Activated naive CD4-positive, alpha-beta T cell treated with anti-CD3 and anti-CD28 coated beads, Interleukin-2, amount 50 U/mL, for 72 hours (primary cell): ENCODE results near the gene RLN3. TPM values are rescaled to one million over a fixed set of nuclear protein-coding genes. Genes with fewer than 3 reads are reported as not detected.
"Not testable (repeated sequence)": the region's sequence is repeated elsewhere in the genome, so short reads cannot be mapped to it uniquely, and the experiment has no call there.

Experiments
- ATAC-seq, 2 donors: fragments of 150-1000 bp; cut with Tn5 transposase; 2 replicates each; pipeline ENCODE4 v1.10.0; 2021; ENCODE audit warnings: mild to moderate bottlenecking in 2 of 2, moderate library complexity in 2 of 2
- DNase-seq, 2 donors: peaks; one replicate each; pipeline ENCODE4 v3.0.0; 2021 to 2022; ENCODE audit warnings: low spot score in 2 of 2
- H3K27ac Mint-ChIP-seq, 2 donors: one replicate each; pipeline ENCODE4 v1.8.0; 2022; ENCODE audit warnings: mild to moderate bottlenecking in 2 of 2, mixed read lengths in 2 of 2
- H3K36me3 Mint-ChIP-seq, 2 donors: one replicate each; pipeline ENCODE4 v1.8.0; 2022; ENCODE audit warnings: mixed read lengths in 2 of 2
- H3K9me3 Mint-ChIP-seq, 2 donors: one replicate each; pipeline ENCODE4 v1.8.0; 2022; ENCODE audit warnings: mixed read lengths in 2 of 2
- total RNA-seq, 2 donors: library from RNA; stranded (reverse); gene quantifications; one replicate each; pipeline ENCODE4 v1.2.3, GENCODE V29; 2022

Gene RLN3
- total RNA-seq, 2 donors from 2014 or later, result not detected

- ATAC-seq (peak; percentile 28 to 63), DNase-seq (peak; percentile 87 to 92)
- peaks cover 0 to 6% of the 10 kb centered on the region in 2 donors for H3K36me3 Mint-ChIP-seq
- H3K27ac Mint-ChIP-seq, result peak overlapping the region; percentile 88 to 94
- H3K9me3 Mint-ChIP-seq, result no peaks in the 10 kb centered on the region
Observed at GRCh38 chr19:14005349-14006084, 22.4 kb upstream of the RLN3 start.

- Mint-ChIP-seq H3K9me3 (no peaks in the 10 kb centered on the region), H3K36me3 (peaks cover 0 to 1% of the 10 kb centered on the region in 2 donors), H3K27ac (peak within 1 kb of the TSS; percentile 94 to 95)
- peak; percentile 84 for ATAC-seq
- DNase-seq, result peak; percentile 100
Observed at GRCh38 chr19:14006085-14006765, 21.7 kb upstream of the RLN3 start, which contains the start of gene RFX1. Gene RFX1 (minus strand): TSS chr19:14006320. CDS start chr19:13993843, 12,477 bp downstream.

- Mint-ChIP-seq H3K9me3 (no peaks in the 10 kb centered on the region), H3K36me3 (no peaks in the 10 kb centered on the region), H3K27ac (peak overlapping the region; percentile 94 to 95)
- no peak for DNase-seq
- peak; percentile 23 to 27 for ATAC-seq
Observed at GRCh38 chr19:14006766-14007562, 21.0 kb upstream of the RLN3 start.

GRCh38 chr19:14012378-14012915, 15.5 kb upstream of the RLN3 start:
- H3K27ac Mint-ChIP-seq, result no peak overlapping the region
- no peaks in the 10 kb centered on the region for H3K9me3 Mint-ChIP-seq
- H3K36me3 Mint-ChIP-seq, result no peaks in the 10 kb centered on the region
- no peak for DNase-seq
- no peak for ATAC-seq

GRCh38 chr19:14015524-14016035, 12.4 kb upstream of the RLN3 start:
- DNase-seq (no peak), ATAC-seq (peak in 1 of 2 donors; percentile 46)
- Mint-ChIP-seq H3K27ac (no peak overlapping the region), H3K9me3 (no peaks in the 10 kb centered on the region), H3K36me3 (no peaks in the 10 kb centered on the region)

- DNase-seq (no peak), ATAC-seq (peak in 1 of 2 donors; percentile 31)
- Mint-ChIP-seq H3K27ac (no peak overlapping the region), H3K9me3 (no peaks in the 10 kb centered on the region), H3K36me3 (no peaks in the 10 kb centered on the region)
Observed at GRCh38 chr19:14019100-14019499, 8.8 kb upstream of the RLN3 start.

- ATAC-seq, H3K36me3 Mint-ChIP-seq, DNase-seq, H3K27ac Mint-ChIP-seq, H3K9me3 Mint-ChIP-seq: not testable (repeated sequence)
Observed at GRCh38 chr19:14019739-14020138, 8.2 kb upstream of the RLN3 start.

GRCh38 chr19:14021474-14021873, 6.5 kb upstream of the RLN3 start:
- H3K9me3 Mint-ChIP-seq, result no peaks in the 10 kb centered on the region
- H3K36me3 Mint-ChIP-seq, result no peaks in the 10 kb centered on the region
- ATAC-seq (peak; percentile 79 to 80), DNase-seq (no peak)
- H3K27ac Mint-ChIP-seq, result no peak overlapping the region

GRCh38 chr19:14022469-14022868, 5.5 kb upstream of the RLN3 start:
- no peak overlapping the region for H3K27ac Mint-ChIP-seq
- no peaks in the 10 kb centered on the region for H3K9me3 Mint-ChIP-seq
- ATAC-seq (peak in 1 of 2 donors; percentile 51), DNase-seq (no peak)
- H3K36me3 Mint-ChIP-seq, result no peaks in the 10 kb centered on the region

- ATAC-seq (peak in 1 of 2 donors; percentile 30), DNase-seq (no peak)
- H3K27ac Mint-ChIP-seq, result peak overlapping the region in 1 of 2 donors; percentile 66
- H3K36me3 Mint-ChIP-seq, result no peaks in the 10 kb centered on the region
- H3K9me3 Mint-ChIP-seq, result no peaks in the 10 kb centered on the region
Observed at GRCh38 chr19:14023404-14024235, 4.3 kb upstream of the RLN3 start.

GRCh38 chr19:14026652-14027192, 1.2 kb upstream of the RLN3 start:
- not testable (repeated sequence) for ATAC-seq, DNase-seq, H3K27ac Mint-ChIP-seq, H3K36me3 Mint-ChIP-seq, H3K9me3 Mint-ChIP-seq

GRCh38 chr19:14028901-14029300, 953 bp downstream of the RLN3 start:
- H3K36me3 Mint-ChIP-seq, result peaks cover 7 to 11% of the 10 kb centered on the region in 2 donors
- H3K27ac Mint-ChIP-seq, result no peak overlapping the region
- ATAC-seq (no peak), DNase-seq (no peak)
- H3K9me3 Mint-ChIP-seq, result no peaks in the 10 kb centered on the region

GRCh38 chr19:14030997-14031718, 3.2 kb downstream of the RLN3 start:
- H3K36me3 Mint-ChIP-seq, result peaks cover 7 to 11% of the 10 kb centered on the region in 2 donors
- peak overlapping the region in 1 of 2 donors; percentile 93 for H3K27ac Mint-ChIP-seq
- H3K9me3 Mint-ChIP-seq, result no peaks in the 10 kb centered on the region
- ATAC-seq (no peak), DNase-seq (no peak)

- ATAC-seq (peak; percentile 78 to 80), DNase-seq (peak; percentile 67 to 77)
- peaks cover 7 to 11% of the 10 kb centered on the region in 2 donors for H3K36me3 Mint-ChIP-seq
- peak within 1 kb of the TSS; percentile 93 to 95 for H3K27ac Mint-ChIP-seq
- H3K9me3 Mint-ChIP-seq, result no peaks in the 10 kb centered on the region
Observed at GRCh38 chr19:14031719-14032480, 4.0 kb downstream of the RLN3 start, which contains the start of gene IL27RA. Gene IL27RA (plus strand): TSS chr19:14031762. CDS start chr19:14031873, 111 bp downstream.
